Activated CD8-positive, alpha-beta memory T cell treated with anti-CD3 and anti-CD28 coated beads for 36 hours (primary cell): Measurements from ENCODE around the gene SRGAP1. TPM values are rescaled to one million over a fixed set of nuclear protein-coding genes. Genes with fewer than 3 reads are reported as not detected.

Experiments used
- CTCF ChIA-PET: fragments of 350-600 bp; sonication (Branson Sonifier 250); formaldehyde crosslinking; loops from one replicate; lab custom pipeline; 2021; ENCODE audit warnings: antibody characterized with exemption; lab: Charles Lee
- POLR2A ChIA-PET: fragments of 350-600 bp; sonication (Branson Sonifier 250); formaldehyde crosslinking; loops from one replicate; lab custom pipeline; 2021; ENCODE audit warnings: antibody characterized with exemption; lab: Charles Lee
- total RNA-seq, 2 experiments: library from RNA; stranded (reverse); gene quantifications; one replicate each; pipeline ENCODE4 v1.2.3, GENCODE V29; 2021

SRGAP1 gene
- total RNA-seq, 2 experiments from 2014 or later: 0.46 to 0.69 TPM

DNA sequence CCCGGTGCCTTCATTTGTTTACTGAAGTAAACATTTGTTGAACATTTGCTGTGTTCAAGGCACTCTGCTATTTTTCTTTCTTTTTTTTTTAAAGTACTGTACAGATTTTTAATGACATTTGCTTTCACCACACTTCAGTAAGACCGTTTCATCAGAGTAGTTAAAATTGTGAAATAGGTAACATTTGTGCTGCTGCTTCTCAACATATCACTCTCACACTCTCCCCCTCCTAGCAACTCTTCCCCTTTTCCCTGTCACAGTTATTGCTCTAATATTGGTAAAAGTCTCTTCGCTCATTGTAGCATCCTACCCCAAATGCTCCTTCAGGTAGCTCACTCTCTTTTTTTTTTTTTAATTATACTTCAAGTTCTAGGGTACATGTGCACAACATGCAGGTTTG is 49.6 kb downstream of the SRGAP1 start:
- CTCF ChIA-PET: no interaction called here
- POLR2A ChIA-PET: no interaction called here

DNA sequence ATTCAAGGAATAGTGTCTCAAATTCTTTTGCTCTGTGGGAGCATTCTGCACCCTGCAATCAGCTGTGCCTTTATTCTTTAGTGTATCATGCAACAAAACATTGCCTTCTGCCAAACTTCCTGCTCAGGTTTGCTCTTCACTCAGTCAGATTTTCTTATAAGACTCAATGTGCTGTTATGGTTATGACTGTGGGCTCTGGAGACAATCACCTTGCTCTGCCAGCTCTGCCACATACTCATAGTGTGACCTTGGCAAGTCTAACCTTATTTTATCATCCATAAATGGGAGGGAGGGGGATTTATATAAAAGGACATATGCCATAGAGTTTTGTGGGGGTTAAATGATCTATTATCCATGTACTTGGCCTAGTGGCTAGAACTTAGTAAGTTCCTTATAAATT is 51.3 kb downstream of the SRGAP1 start:
- ChIA-PET CTCF (no interaction called here), POLR2A (no interaction called here)

DNA sequence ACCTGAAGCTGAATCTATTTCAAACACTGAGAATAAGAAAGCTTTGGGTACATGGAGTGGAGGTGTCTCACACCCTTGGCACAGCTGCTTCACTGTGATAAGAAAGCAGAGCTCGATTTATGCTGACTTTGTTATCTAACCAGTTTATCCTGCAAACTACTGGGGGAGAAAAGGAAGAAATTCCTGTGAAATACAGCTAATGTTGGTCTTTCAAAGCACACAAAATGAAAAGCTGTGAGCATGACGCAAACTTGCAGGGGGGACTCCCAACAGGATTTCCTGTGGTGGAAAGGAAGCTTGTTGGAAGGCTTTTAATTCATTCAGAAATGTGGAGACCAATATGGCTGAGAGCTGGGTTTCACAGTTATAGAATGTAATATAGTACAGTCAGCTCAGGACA is 53.4 kb downstream of the SRGAP1 start:
- ChIA-PET POLR2A (no interaction called here), CTCF (interaction anchor here (0.6 kb wide), 1 partner anchor 8 kb away, joined by 3 read pairs; no protein-coding TSS in a partner anchor)

DNA sequence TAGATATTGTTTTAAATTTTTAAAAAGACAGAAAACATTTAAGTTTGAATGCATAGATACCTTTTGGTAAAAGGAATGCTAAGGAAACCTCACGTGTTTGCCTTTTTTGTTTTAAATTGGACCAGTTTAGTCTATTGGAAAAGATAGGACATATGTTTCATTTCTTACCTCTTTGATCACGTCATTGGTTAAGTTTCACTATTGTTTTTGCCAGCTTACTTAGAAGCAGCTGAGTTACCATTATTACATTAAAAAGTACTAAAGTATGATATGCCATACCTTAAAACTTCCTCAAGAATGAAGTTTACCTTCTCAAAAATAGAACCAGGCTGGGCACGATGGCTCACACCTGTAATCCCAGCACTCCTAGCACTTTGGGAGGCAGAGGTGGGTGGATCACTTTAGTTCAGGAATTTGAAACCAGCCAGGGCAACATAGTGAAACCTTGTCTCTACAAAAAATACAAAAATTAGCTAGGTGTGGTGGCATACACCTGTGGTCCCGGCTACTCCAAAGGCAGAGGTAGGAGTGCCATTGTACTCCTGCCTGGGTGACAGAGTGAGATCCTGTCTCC is 54.4 kb downstream of the SRGAP1 start:
- ChIA-PET POLR2A (no interaction called here), CTCF (interaction anchor here (0.6 kb wide), 1 partner anchor 8 kb away, joined by 3 read pairs; no protein-coding TSS in a partner anchor)

DNA sequence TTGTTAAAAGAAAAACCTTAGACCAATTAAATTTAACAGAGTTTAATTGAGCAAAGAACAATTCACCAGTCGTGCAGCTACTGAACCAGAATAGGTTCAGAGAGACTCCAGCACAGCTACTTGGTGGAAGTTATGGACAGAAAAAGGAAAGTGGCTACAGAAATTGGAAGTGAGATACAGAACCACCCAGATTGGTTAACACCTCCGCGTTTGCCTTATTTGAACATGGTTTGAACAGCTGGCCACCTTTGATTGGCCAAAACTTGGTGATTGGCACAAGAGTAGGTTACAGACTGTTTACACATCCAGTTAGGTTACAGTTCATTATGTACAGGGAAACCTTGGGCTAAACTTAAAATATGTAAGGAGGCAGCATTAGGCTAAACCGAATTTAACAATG is 54.9 kb downstream of the SRGAP1 start:
- CTCF ChIA-PET: no interaction called here

DNA sequence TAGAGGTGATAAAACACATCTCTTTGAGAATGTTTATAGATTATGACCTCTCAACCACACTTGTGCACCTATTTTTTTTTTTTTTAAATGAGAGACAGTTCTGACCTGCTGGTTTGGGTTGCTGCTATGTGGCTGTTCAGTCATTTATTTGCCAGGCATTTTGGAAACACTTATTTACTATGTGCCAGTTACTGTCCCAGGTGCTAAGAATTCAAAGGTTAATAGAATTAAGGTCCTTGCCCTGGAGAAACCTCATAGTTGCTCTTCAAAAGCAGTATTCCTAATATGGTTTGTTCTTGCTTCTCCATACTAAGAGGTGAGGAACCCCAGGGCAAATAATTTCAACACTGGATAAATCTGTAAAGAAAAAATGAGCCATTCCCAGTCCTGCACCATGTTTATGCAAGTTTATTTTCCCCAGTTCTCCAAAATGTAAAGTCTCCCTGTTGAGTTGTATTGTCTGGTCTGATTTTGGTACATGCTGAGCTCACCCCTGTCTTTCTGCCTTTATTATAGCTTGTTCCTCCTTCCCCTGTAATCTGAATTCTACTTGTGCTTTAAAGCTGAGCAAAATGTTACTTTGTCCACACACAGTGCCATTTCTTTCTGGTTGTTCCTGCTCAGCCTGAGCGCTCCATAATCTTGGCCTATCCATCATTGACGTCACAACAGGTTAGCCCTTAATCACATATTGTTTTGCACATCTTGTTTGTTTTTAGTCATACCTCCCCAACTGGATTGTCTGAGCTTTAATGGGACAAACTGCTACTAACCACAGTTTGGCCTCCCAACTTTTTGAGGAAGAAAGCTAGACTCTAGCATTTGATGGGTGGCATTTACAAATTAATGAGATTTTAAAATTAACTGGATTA is 56.7 kb downstream of the SRGAP1 start:
- CTCF ChIA-PET: no interaction called here
- POLR2A ChIA-PET: no interaction called here

More for the DNA sequence above, 54.9 kb downstream of the SRGAP1 start:
- POLR2A ChIA-PET: no interaction called here

DNA sequence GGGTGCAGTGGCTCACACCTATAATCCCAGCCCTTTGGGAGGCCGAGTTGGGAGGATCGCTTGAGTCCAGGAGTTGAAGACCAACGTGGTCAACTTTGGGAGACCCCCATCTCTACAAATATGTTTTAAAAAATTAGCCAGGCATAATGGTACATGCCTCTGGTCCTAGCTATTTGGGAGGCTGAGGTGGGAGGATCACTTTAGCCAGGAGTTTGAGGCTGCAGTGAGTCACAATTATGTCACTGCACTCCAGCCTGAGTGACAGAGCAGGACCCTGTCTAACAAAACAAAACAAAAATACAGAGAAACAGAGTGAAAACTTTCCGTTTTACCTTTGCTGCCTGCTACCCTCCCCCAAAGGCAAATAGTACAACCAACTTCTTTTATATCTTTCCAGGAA is 60.2 kb downstream of the SRGAP1 start:
- POLR2A ChIA-PET: no interaction called here
- CTCF ChIA-PET: no interaction called here

DNA sequence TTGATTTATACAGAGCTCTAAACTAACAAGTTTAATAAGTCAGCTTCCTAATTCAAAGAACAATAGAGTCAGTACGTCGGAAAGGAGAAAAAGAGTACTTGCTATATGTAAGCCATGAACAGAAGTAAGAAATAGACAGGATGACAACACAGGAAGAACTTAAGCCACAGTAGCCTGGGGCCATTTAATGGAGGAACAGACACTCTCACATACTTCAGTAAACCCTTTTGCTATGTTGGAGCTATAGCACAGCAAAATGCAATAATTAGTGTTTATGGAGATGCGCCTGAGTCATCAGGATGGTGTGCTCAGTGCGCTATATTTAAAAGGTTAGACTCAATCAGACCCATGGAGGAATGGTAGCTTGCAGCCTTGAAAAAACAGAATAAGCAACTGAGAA is 61.0 kb downstream of the SRGAP1 start:
- CTCF ChIA-PET: no interaction called here

DNA sequence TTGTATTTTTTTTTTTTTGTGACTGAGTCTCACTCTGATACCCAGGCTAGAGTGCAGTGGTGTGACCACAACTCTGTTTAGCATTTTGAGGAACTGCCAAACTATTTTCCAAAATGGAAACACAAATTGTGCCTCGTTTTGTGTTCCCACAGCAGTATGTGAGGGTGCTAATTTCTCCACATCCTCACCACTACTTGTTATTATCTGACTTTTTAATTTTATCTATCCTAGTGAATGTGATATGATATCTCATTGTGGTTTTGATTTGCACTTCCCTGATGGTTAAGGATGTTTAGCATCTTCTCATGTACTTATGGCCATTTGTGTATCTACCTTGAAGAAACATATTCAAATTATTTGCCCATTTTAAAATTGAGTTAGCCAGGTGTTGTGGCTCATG is 62.4 kb downstream of the SRGAP1 start:
- ChIA-PET POLR2A (no interaction called here), CTCF (interaction anchor here (0.7 kb wide), 1 partner anchor 9 kb away, joined by 3 read pairs; no protein-coding TSS in a partner anchor)

More for the DNA sequence above, 61.0 kb downstream of the SRGAP1 start:
- POLR2A ChIA-PET: no interaction called here

DNA sequence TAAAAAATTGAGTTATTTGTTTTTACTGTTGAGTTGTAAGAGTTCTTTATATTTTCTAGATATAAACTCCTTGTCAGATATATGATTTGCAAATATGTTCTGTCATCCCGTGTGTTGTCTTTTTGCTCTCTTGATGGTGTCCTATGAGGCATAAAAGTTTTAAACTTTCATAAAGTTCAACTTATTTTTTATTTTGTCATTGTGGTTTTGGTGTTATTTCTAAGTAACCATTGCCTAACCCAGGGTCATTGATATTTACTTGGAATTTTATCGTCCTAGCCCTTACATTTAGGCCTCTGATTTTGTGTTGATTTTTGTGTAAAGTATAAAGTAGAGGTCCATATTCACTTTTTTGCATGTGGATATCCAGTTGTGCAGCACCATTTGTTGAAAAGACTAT is 63.1 kb downstream of the SRGAP1 start:
- CTCF ChIA-PET: no interaction called here

DNA sequence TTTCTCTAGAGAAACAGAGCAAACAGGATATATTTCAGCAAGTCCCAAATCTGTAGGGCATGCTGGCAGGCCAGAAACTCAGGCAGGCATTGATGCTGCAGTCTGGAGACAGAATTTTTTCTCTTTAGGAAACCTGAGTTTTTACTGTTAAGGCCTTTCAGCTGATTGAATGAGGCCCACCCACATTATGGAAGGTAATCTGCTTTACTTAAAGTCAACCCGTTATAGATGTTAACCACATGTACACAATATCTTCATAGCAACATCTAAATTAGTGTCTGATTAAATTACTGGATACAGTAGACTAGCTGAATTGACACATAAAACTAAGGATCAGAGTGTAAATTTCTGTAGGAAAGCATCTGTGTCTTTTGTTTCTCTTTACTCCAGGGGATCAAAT is 65.2 kb downstream of the SRGAP1 start:
- ChIA-PET POLR2A (no interaction called here), CTCF (no interaction called here)

More for the DNA sequence above, 63.1 kb downstream of the SRGAP1 start:
- POLR2A ChIA-PET: no interaction called here

DNA sequence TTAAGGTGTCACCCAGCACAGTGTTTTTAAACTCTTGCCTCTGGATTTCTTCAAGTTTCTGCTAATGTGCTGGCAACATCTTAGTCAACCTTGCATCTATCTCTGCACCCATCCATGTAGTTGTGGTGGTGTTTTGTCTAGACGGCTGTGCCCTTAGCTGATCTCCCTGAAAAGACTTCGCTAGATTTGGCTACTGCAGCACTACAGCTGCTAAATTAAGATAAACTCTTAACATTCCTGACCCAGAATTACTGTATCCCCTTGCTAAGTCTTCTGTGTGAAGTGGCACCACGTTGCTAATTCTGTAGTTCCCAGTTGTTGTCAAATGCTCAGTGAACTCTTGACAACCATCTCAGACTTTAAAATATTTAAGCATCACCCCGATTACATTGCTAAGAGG is 66.8 kb downstream of the SRGAP1 start:
- CTCF ChIA-PET: no interaction called here
- POLR2A ChIA-PET: no interaction called here

DNA sequence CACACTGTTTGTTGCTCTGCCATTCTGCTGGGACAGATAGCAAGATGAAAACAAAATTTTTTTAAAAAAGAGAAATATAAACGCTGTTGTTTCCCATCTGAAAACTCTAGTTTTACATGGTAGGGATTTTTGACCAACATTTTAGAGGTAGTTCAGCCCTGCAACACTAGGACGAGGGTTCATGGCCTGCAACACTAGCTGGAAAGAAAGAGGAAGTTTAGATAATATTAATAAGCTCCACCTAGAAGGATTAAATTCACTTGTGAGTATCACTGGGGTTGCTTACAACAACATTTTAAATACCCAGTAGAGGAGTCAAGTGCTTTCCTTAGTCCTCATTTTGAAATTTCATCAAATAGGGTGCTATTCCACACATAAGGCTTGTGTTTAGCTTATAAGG is 68.2 kb downstream of the SRGAP1 start:
- POLR2A ChIA-PET: no interaction called here
- CTCF ChIA-PET: no interaction called here

DNA sequence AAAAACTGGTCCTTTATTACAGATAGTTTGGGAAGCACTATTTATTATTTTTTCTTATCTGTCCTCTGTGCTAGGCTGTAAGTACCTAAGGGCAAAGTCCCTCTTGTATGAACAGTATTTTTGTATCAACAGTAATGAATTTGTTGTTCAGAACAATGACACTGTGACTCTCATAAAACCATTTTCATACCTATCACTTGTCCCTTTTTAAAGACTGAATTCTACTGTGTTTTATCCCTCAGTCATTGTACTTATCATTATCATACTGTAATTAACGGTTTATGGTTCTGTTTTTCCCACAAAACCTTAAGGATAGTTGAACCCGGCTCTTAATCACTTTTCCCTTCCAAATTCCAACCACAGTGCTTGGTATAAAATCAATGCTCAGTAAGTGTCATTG is 69.4 kb downstream of the SRGAP1 start:
- POLR2A ChIA-PET: no interaction called here
- CTCF ChIA-PET: no interaction called here

DNA sequence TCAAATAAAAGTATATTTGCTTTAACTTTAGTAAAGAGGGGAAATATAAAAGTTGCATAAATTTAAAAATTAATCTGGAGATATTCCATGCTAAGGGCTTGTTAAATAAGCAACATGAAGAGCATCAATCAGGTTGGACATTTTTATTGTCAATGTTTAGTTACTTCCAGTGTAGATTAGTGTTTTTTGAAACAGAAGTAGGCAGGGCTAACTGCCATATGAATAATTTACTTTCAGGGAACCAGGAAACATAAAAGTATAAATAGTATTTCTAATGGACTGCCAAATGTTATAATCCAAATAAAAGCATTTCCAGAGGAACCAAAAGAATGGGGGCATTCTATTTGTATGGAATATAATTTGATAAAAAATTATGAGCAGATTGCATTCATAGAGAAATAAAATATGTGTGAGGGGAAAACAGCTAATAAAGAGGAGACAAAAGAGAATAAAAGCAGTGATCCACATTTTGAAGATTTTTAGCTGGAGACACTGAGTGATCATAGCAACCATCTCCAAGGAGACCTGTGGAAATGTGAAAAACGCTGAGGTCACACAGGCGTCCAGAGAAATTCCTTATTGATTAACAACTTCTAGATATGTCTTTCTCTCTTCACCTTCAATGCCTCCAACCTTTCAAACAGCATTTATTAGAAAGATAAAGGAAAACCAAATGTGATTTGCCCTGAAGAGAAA is 70.8 kb downstream of the SRGAP1 start:
- ChIA-PET POLR2A (no interaction called here), CTCF (no interaction called here)

DNA sequence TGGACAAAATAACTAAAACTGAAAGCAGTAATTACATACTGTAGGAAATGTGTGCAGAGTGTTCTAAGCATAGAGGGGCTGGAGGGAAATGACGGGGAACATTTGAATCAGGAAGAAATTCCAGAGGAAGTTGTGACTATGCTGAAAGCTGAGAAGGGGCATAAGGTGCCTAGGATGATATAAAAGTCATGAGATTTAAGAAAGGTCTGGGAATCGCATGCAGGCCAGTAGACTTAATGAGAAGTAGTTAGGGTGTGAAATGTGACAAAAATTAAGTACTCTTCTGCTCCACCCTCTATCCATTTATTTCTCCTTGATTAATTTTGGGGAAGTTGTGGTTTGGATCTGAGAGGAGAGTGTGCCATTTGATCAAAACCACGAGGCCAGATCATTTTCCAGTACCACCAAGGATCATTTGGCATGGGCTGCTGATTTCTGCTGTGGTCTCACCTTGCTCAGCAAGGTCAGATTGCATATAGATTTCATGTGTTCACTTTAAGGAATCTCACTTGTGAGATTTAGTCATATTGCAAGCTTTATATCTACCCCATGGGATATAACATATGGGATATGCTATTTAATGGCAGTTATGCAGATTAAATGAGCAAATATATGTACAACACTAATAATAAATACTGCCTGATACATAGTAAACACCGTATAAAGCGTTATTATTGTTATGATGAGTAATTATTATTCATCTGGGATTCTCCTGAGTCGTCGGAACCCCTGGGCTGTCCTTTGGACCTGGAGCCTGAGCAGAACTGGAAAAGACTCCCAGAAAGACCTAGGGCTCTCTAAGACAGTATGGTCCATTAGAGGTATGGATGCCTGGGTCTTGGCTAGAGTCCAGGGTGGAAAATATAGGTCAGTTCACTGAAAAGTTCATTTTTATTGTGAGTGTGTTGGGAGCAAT is 72.3 kb downstream of the SRGAP1 start:
- POLR2A ChIA-PET: no interaction called here

DNA sequence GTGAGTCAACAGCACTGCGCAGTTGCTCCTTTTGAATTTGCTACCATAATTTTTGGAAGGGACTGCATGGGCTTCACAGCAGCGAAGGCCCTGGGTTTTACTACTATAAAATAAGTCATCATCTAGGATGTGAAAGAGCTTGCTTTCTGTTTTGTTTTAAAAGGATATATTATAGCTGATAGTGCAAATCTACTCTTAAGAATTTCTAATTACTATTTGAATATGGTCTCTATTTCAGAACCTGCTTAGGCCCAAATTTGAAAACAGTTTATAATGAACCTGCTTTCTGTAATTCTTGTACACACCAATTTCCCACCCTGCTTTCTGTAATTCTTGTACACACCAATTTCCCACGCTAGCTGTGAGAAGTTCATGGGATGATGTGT is 73.0 kb downstream of the SRGAP1 start:
- ChIA-PET POLR2A (no interaction called here), CTCF (no interaction called here)

More for the DNA sequence above, 72.3 kb downstream of the SRGAP1 start:
- CTCF ChIA-PET: no interaction called here

DNA sequence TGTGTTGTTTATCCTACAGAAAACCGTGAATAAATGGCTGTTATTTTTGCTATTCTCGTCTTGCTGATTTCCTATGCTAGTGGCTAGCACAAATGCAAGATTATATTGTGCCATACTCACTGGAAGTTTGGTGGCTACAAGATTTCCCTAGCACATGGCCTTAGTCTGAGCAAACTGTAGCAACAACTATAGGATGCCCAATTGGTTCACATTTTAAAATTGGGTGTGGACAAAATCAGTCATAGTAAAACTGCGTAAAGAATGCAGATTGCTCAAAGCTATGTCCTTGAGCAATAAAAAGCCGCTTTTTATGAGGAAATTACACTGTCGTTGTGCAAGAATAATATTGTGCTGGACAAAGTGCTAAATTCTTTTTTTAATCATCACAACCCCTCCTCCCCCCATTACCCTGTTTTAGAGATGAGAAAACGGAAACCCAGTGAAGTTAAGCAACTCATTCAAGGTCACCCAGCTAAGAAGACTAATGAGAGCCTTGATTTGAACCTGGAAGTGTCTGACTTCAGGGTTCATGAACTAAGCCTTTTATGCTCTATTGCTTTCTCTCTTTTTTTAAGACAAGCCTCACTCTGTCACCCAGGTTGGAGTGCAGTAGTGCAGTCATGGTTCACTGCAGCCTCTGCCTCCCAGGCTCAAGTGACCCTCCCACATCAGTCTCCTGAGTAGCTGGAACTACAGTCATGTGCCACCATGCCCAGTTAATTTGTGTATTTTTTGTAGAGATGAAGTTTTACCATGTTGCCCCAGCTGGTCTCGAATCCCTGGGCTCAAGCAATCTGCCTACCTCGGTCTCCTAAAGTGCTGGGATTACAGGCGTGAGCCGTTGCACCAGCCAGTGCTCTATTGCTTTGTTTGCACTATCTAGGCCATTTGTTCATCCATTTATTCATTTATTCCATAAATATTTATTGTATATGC is 73.6 kb downstream of the SRGAP1 start:
- CTCF ChIA-PET: no interaction called here
- POLR2A ChIA-PET: no interaction called here
